ENCODE data around the gene DPYSL5.

DPYSL5 gene

GRCh38 chr2:26948800-26949199 is 100.9 kb downstream of the DPYSL5 start:
- ChIA-PET POLR2A (ENCODE audit: low non-redundant PET) (no interaction called here), CTCF (interaction anchor here (0.6 to 1.2 kb wide), 2 partner anchors 13 to 145 kb away, joined by 4 to 8 read pairs; no protein-coding TSS in a partner anchor)
- no peak for DNase-seq (ENCODE audit: low spot score)
- no peak overlapping the region for H3K27ac ChIP-seq
- TF ChIP-seq CTCF (conservative IDR thresholded peaks at IDR 0.05; ENCODE audit: low read depth) = no peak

- H3K27ac ChIP-seq = no peak overlapping the region
- CTCF ChIA-PET = interaction anchor here (0.8 to 1.2 kb wide), 3 partner anchors 11 to 104 kb away, joined by 3 to 7 read pairs (median 4); no protein-coding TSS in a partner anchor
- POLR2A ChIA-PET (ENCODE audit: low non-redundant PET) = no interaction called here
- DNase-seq (ENCODE audit: low spot score) = no peak
- no peak for TF ChIP-seq CTCF (conservative IDR thresholded peaks at IDR 0.05; ENCODE audit: low read depth)
Observed at GRCh38 chr2:26950246-26950645, 102.3 kb downstream of the DPYSL5 start.

- DNase-seq (ENCODE audit: low spot score) = no peak
- TF ChIP-seq CTCF (conservative IDR thresholded peaks at IDR 0.05; ENCODE audit: low read depth) = no peak
- ChIA-PET POLR2A (ENCODE audit: low non-redundant PET) (interaction anchor here (0.6 kb wide), 1 partner anchor 8 kb away, joined by 3 read pairs; no protein-coding TSS in a partner anchor), CTCF (interaction anchor here (0.6 to 1.1 kb wide), 3 partner anchors 31 to 105 kb away, joined by 3 to 4 read pairs (median 3); no protein-coding TSS in a partner anchor)
- H3K27ac ChIP-seq = no peak overlapping the region
Observed at GRCh38 chr2:26951236-26951635, 103.3 kb downstream of the DPYSL5 start.

GRCh38 chr2:26952374-26952773 is 104.4 kb downstream of the DPYSL5 start:
- CTCF ChIA-PET = interaction anchor here (1.7 kb wide), 1 partner anchor 106 kb away, joined by 7 read pairs; no protein-coding TSS in a partner anchor

GRCh38 chr2:26954135-26954534 is 106.2 kb downstream of the DPYSL5 start:
- TF ChIP-seq CTCF (conservative IDR thresholded peaks at IDR 0.05; ENCODE audit: low read depth) = no peak
- ChIA-PET POLR2A (ENCODE audit: low non-redundant PET) (no interaction called here), CTCF (interaction anchor here (1.7 kb wide), 1 partner anchor 108 kb away, joined by 7 read pairs; no protein-coding TSS in a partner anchor)
- H3K27ac ChIP-seq = no peak overlapping the region
- no peak for DNase-seq (ENCODE audit: low spot score)

More at GRCh38 chr2:26952374-26952773, 104.4 kb downstream of the DPYSL5 start:
- TF ChIP-seq CTCF (conservative IDR thresholded peaks at IDR 0.05; ENCODE audit: low read depth) = no peak
- POLR2A ChIA-PET (ENCODE audit: low non-redundant PET) = no interaction called here
- H3K27ac ChIP-seq = no peak overlapping the region
- no peak for DNase-seq (ENCODE audit: low spot score)

- no peak for TF ChIP-seq CTCF (conservative IDR thresholded peaks at IDR 0.05; ENCODE audit: low read depth)
- H3K27ac ChIP-seq = no peak overlapping the region
- ChIA-PET CTCF (interaction anchor here (1.1 to 6.1 kb wide), 2 partner anchors 61 to 111 kb away, joined by 4 to 115 read pairs; no protein-coding TSS in a partner anchor), POLR2A (ENCODE audit: low non-redundant PET) (no interaction called here)
- no peak for DNase-seq (ENCODE audit: low spot score)
Observed at GRCh38 chr2:26957041-26957440, 109.1 kb downstream of the DPYSL5 start.

Measured in RWPE1 (cell line).